ENCODE results near the gene HPS4.

GRCh38 chr22:26471522-26471921, 12.1 kb downstream of the HPS4 start:
- no peak for TF ChIP-seq CTCF (IDR thresholded peaks at IDR 0.05; ENCODE audit: borderline replicate concordance, extremely low read depth, low read length, poor library complexity, severe bottlenecking)
- no peak for TF ChIP-seq EZH2 (IDR thresholded peaks at IDR 0.05; ENCODE audit: borderline replicate concordance, low read depth, low read length, severe bottlenecking)
